Measurements from ENCODE around the gene D2HGDH. TPM values are rescaled to one million over a fixed set of nuclear protein-coding genes. Genes with fewer than 3 reads are reported as not detected.

Gene D2HGDH
- total RNA-seq, 1 donor: 13.4 TPM

GRCh38 chr2:241745276-241745675, 10.8 kb downstream of the D2HGDH start:
- TF ChIP-seq, protein P1, sequence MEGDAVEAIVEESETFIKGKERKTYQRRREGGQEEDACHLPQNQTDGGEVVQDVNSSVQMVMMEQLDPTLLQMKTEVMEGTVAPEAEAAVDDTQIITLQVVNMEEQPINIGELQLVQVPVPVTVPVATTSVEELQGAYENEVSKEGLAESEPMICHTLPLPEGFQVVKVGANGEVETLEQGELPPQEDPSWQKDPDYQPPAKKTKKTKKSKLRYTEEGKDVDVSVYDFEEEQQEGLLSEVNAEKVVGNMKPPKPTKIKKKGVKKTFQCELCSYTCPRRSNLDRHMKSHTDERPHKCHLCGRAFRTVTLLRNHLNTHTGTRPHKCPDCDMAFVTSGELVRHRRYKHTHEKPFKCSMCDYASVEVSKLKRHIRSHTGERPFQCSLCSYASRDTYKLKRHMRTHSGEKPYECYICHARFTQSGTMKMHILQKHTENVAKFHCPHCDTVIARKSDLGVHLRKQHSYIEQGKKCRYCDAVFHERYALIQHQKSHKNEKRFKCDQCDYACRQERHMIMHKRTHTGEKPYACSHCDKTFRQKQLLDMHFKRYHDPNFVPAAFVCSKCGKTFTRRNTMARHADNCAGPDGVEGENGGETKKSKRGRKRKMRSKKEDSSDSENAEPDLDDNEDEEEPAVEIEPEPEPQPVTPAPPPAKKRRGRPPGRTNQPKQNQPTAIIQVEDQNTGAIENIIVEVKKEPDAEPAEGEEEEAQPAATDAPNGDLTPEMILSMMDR (IDR thresholded peaks at IDR 0.05; ENCODE audit: insufficient read depth, low read depth, low read length): no peak
- DNase-seq (ENCODE audit: low read depth): no peak
- no peak overlapping the region for H3K4me3 ChIP-seq (ENCODE audit: low read depth, low read length)

DNA sequence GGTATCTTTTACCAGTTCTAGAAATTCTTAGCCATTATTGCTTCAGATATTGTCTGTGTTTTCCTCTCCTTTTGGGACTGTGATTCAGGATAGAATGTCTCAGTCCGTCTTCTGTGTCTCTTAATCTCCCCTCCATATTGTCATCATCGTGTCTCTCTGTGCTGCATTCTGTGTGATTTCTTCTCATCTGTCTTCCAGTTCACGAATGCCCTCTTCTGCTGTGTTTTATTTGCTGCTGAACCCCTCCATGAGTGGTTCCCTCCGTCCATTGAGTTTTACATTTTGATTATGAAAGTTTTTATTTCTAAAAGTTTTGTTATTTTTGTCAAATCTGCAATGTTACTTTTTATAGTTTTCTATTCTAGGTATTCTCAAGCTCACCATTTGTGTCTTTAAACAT, 11.7 kb downstream of the D2HGDH start:
- TF ChIP-seq, protein P1 (IDR thresholded peaks at IDR 0.05; ENCODE audit: insufficient read depth, low read depth, low read length): no peak
- DNase-seq (ENCODE audit: low read depth): no peak
- H3K4me3 ChIP-seq (ENCODE audit: low read depth, low read length): no peak overlapping the region

- H3K4me3 ChIP-seq (ENCODE audit: low read depth, low read length): no peak overlapping the region
- TF ChIP-seq, protein P1 (IDR thresholded peaks at IDR 0.05; ENCODE audit: insufficient read depth, low read depth, low read length): no peak
- no peak for DNase-seq (ENCODE audit: low read depth)
These were observed 14.2 kb downstream of the D2HGDH start for GRCh38 chr2:241748468-241749256.

- TF ChIP-seq, protein P1 (IDR thresholded peaks at IDR 0.05; ENCODE audit: insufficient read depth, low read depth, low read length): no peak
- no peak for DNase-seq (ENCODE audit: low read depth)
These were observed 15.8 kb downstream of the D2HGDH start for GRCh38 chr2:241750076-241750840.

GRCh38 chr2:241751152-241751551, 16.7 kb downstream of the D2HGDH start:
- DNase-seq (ENCODE audit: low read depth): no peak
- no peak overlapping the region for H3K4me3 ChIP-seq (ENCODE audit: low read depth, low read length)
- TF ChIP-seq, protein P1 (IDR thresholded peaks at IDR 0.05; ENCODE audit: insufficient read depth, low read depth, low read length): no peak

More at GRCh38 chr2:241750076-241750840, 15.8 kb downstream of the D2HGDH start:
- H3K4me3 ChIP-seq (ENCODE audit: low read depth, low read length): no peak overlapping the region

DNA sequence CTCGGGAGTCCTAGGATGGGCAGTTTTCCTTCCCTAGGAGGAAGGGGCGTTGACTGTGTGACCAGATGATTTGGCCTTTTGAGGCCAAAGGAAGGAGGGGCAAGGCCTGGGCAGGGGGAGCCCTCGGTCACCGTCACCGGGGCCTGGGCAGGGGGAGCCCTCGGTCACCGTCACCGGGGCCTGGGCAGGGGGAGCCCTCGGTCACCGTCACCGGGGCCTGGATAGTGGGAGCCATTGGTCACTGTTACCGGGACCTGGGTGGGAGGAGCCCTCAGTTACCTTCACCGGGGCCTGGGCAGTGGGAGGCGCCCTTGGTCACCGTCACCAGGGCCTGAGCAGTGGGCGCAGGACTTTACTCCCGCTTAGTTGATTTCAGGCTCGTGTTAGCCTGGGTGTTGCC, 17.3 kb downstream of the D2HGDH start:
- TF ChIP-seq, protein P1 (IDR thresholded peaks at IDR 0.05; ENCODE audit: insufficient read depth, low read depth, low read length): no peak

More for the DNA sequence above, 17.3 kb downstream of the D2HGDH start:
- DNase-seq (ENCODE audit: low read depth): no peak
- no peak overlapping the region for H3K4me3 ChIP-seq (ENCODE audit: low read depth, low read length)
